Smooth muscle cell (in vitro differentiated cells): ENCODE data around the gene KANSL1. TPM values are rescaled to one million over a fixed set of nuclear protein-coding genes. Genes with fewer than 3 reads are reported as not detected.

Source experiments
- DNase-seq: peaks from one replicate; lab custom pipeline; 2025; ENCODE audit not compliant: unreplicated experiment; lab: John Stamatoyannopoulos, UW
- H2AFZ ChIP-seq: fragments of 200-600 bp; sonication (generic); 2 replicates; pipeline ENCODE4 v1.6.0; 2016; ENCODE audit warnings: antibody characterized with exemption, low read depth, mild to moderate bottlenecking
- H3F3A ChIP-seq: fragments of 200-600 bp; sonication (generic); 2 replicates; pipeline ENCODE4 v1.6.0; 2017; ENCODE audit warnings: antibody characterized with exemption, low read depth
- H3K27ac ChIP-seq: fragments of 200-600 bp; sonication (generic); 2 replicates; pipeline ENCODE4 v1.5.1; 2016; ENCODE audit warnings: low read depth, mild to moderate bottlenecking
- H3K27me3 ChIP-seq: fragments of 200-600 bp; sonication (generic); 2 replicates; pipeline ENCODE4 v1.6.1; 2016; ENCODE audit warnings: low read depth, mild to moderate bottlenecking
- H3K36me3 ChIP-seq: fragments of 200-600 bp; sonication (generic); 2 replicates; pipeline ENCODE4 v1.5.1; 2016; ENCODE audit warnings: low read depth
- H3K4me1 ChIP-seq: fragments of 200-600 bp; sonication (generic); 2 replicates; pipeline ENCODE4 v1.5.1; 2016; ENCODE audit warnings: low read depth
- H3K4me2 ChIP-seq: fragments of 200-600 bp; sonication (generic); 2 replicates; pipeline ENCODE4 v1.6.0; 2016; ENCODE audit warnings: mild to moderate bottlenecking
- H3K4me3 ChIP-seq: fragments of 200-600 bp; sonication (generic); 2 replicates; pipeline ENCODE4 v1.5.1; 2016; ENCODE audit warnings: mild to moderate bottlenecking
- H3K79me2 ChIP-seq: fragments of 200-600 bp; sonication (generic); 2 replicates; pipeline ENCODE4 v1.6.0; 2016; ENCODE audit warnings: low read depth, mild to moderate bottlenecking
- H3K9ac ChIP-seq: fragments of 200-600 bp; sonication (generic); 2 replicates; pipeline ENCODE4 v1.6.0; 2016; ENCODE audit warnings: low read depth
- H3K9me3 ChIP-seq: fragments of 200-600 bp; sonication (generic); replicated peaks from 2 replicates; pipeline ENCODE4 v1.5.1; 2016; ENCODE audit warnings: low read depth
- H4K20me1 ChIP-seq: fragments of 200-600 bp; sonication (generic); 2 replicates; pipeline ENCODE4 v1.6.0; 2016; ENCODE audit warnings: low read depth
- WGBS: methylation state at CpG from one replicate; pipeline ENCODE4 v1.1.7; 2016; ENCODE audit warnings: low lambda C conversion rate; 5-methylcytosine and 5-hydroxymethylcytosine counted together
- polyA plus RNA-seq: library from polyadenylated mRNA; unstranded; fragments of >200 nt; fragmentation: Nextera tagmentation; extraction: Ambion mirVana; gene quantifications from 2 replicates; pipeline ENCODE4 v1.2.1, GENCODE V29; 2016
- total RNA-seq: library from RNA; depleted of rRNA; stranded (reverse); fragments of >200 nt; gene quantifications from 2 replicates; pipeline ENCODE4 v1.2.3, GENCODE V29; 2014
- TF ChIP-seq, protein P1 (sequence below): fragments of 200-600 bp; sonication (generic); IDR thresholded peaks from 2 replicates; pipeline ENCODE4 v1.5.1; 2017; ENCODE audit warnings: borderline replicate concordance, mild to moderate bottlenecking, antibody characterized with exemption; ENCODE audit not compliant: insufficient read depth, poor library complexity, severe bottlenecking

Gene KANSL1
- total and polyA plus RNA-seq, 2 experiments from 2014 or later = 16.9 to 69.7 TPM

DNA sequence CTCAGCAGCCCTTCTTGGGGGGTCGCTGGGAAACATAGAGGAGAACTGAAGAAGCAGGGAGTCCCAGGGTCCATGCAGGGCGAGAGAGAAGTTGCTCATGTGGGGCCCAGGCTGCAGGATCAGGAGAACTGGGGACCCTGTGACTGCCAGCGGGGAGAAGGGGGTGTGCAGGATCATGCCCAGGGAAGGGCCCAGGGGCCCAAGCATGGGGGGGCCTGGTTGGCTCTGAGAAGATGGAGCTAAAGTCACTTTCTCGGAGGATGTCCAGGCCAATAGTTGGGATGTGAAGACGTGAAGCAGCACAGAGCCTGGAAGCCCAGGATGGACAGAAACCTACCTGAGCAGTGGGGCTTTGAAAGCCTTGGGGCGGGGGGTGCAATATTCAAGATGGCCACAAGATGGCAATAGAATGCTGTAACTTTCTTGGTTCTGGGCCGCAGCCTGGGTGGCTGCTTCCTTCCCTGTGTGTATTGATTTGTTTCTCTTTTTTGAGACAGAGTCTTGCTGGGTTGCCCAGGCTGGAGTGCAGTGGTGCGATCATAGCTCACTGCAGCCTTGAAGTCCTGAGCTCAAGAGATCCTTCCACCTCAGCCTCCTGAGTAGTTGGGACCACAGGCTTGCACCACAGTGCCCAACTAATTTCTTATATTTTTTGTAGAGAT lies 190.8 kb downstream of the KANSL1 start:
- TF ChIP-seq, protein P1, sequence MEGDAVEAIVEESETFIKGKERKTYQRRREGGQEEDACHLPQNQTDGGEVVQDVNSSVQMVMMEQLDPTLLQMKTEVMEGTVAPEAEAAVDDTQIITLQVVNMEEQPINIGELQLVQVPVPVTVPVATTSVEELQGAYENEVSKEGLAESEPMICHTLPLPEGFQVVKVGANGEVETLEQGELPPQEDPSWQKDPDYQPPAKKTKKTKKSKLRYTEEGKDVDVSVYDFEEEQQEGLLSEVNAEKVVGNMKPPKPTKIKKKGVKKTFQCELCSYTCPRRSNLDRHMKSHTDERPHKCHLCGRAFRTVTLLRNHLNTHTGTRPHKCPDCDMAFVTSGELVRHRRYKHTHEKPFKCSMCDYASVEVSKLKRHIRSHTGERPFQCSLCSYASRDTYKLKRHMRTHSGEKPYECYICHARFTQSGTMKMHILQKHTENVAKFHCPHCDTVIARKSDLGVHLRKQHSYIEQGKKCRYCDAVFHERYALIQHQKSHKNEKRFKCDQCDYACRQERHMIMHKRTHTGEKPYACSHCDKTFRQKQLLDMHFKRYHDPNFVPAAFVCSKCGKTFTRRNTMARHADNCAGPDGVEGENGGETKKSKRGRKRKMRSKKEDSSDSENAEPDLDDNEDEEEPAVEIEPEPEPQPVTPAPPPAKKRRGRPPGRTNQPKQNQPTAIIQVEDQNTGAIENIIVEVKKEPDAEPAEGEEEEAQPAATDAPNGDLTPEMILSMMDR = peak; percentile 92
- Histone ChIP-seq H2AFZ (no peak overlapping the region), H3F3A (no peaks in the 10 kb centered on the region), H3K4me3 (no peak overlapping the region), H3K79me2 (no peaks in the 10 kb centered on the region), H3K27ac (no peak overlapping the region), H3K27me3 (no peaks in the 10 kb centered on the region), H3K9me3 (no peaks in the 10 kb centered on the region), H3K4me2 (no peak overlapping the region), H3K9ac (no peak overlapping the region), H4K20me1 (no peaks in the 10 kb centered on the region), H3K36me3 (no peaks in the 10 kb centered on the region), H3K4me1 (no peaks in the 10 kb centered on the region)
- peak; percentile 20 for DNase-seq
- WGBS = 35% methylated on average over 7 of the region's 8 CpGs

DNA sequence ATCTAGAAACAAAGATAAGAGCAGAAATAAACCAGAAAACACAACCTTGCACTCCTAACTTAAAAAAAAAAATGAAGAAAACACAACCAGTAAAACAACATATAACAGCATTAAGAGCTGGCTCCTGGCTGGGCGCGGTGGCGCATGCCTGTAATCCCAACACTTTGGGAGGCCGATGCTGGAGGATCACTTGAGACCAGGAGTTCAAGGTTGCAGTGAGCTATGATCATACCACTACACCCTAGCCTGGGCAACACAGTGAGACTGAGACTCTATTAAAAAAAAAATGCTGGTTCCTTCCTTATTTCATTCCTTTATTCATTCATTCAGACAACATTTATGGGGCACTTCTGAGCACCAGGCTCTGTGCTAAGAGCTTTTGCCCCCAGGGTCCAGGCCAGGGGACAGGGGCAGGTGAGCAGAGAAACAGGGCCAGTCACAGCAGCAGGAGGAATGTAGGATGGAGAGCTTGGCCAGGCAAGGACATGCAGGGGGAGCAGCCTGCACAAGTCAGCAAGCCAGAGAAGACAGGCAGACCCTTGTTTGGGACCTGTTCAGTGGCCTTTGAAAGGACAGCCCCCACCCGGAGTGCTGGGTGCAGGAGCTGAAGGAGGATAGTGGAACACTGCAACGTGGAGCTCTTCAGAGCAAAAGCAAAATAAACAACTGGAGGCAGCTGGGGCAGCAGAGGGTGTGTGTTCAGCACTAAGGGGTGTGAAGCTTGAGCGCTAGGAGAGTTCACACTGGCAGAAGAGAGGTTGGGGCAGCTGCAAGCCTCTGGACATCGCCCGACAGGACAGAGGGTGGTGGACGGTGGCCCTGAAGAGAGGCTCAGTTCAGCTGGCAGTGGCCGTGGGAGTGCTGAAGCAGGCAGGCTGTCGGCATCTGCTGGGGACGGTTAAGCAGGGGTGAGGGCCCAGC lies 191.6 kb downstream of the KANSL1 start:
- 79% methylated on average over 13 of the region's 13 CpGs for WGBS

GRCh38 chr17:46000757-46001156 lies 192.5 kb downstream of the KANSL1 start:
- Histone ChIP-seq H3K79me2 (no peaks in the 10 kb centered on the region), H4K20me1 (no peaks in the 10 kb centered on the region), H3K27ac (no peak overlapping the region), H3K4me1 (no peaks in the 10 kb centered on the region), H3K9ac (no peak overlapping the region), H3K4me2 (no peak overlapping the region), H3K27me3 (no peaks in the 10 kb centered on the region), H3F3A (no peaks in the 10 kb centered on the region), H3K9me3 (no peaks in the 10 kb centered on the region), H2AFZ (no peak overlapping the region), H3K36me3 (no peaks in the 10 kb centered on the region), H3K4me3 (no peak overlapping the region)
- WGBS = 88% methylated on average over 2 of the region's 2 CpGs
- TF ChIP-seq, protein P1 = no peak
- no peak for DNase-seq

More for the DNA sequence above, 191.6 kb downstream of the KANSL1 start:
- H3K4me1 ChIP-seq = no peaks in the 10 kb centered on the region
- no peaks in the 10 kb centered on the region for H3K9me3 ChIP-seq
- H3K79me2 ChIP-seq = no peaks in the 10 kb centered on the region
- no peaks in the 10 kb centered on the region for H3K27me3 ChIP-seq
- no peak overlapping the region for H3K9ac ChIP-seq
- H3K27ac ChIP-seq = no peak overlapping the region
- TF ChIP-seq, protein P1 = no peak
- no peaks in the 10 kb centered on the region for H4K20me1 ChIP-seq
- H3K4me3 ChIP-seq = no peak overlapping the region
- no peak for DNase-seq
- no peaks in the 10 kb centered on the region for H3K36me3 ChIP-seq
- H2AFZ ChIP-seq = no peak overlapping the region
- H3K4me2 ChIP-seq = no peak overlapping the region
- no peaks in the 10 kb centered on the region for H3F3A ChIP-seq
